ENCODE measurements around the gene HAPLN3.

Gene HAPLN3

DNA sequence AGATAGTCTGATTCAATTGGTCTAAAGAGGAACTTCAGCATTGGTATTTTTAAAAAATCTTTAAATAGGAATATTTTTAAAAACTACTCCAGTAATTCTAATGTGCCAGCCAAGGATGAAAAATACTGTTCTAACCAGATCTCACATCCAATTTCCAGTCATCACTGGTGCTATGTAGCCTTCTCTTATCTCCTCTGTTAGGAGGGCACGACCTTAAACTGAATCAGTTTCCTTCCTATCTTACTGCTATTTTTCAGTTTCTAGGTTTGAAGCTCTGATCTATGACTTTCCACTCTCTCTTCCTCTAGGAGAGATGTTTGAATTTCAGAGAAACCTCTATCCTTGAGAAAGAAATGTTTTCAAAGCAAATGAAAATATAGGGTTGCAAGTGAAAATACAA lies 31.9 kb downstream of the HAPLN3 start:
- TF ChIP-seq, protein P1, sequence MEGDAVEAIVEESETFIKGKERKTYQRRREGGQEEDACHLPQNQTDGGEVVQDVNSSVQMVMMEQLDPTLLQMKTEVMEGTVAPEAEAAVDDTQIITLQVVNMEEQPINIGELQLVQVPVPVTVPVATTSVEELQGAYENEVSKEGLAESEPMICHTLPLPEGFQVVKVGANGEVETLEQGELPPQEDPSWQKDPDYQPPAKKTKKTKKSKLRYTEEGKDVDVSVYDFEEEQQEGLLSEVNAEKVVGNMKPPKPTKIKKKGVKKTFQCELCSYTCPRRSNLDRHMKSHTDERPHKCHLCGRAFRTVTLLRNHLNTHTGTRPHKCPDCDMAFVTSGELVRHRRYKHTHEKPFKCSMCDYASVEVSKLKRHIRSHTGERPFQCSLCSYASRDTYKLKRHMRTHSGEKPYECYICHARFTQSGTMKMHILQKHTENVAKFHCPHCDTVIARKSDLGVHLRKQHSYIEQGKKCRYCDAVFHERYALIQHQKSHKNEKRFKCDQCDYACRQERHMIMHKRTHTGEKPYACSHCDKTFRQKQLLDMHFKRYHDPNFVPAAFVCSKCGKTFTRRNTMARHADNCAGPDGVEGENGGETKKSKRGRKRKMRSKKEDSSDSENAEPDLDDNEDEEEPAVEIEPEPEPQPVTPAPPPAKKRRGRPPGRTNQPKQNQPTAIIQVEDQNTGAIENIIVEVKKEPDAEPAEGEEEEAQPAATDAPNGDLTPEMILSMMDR (conservative IDR thresholded peaks at IDR 0.05; ENCODE audit: low read depth, low read length), result no peak
- DNase-seq (ENCODE audit: low read depth), result no peak
- H3K4me3 ChIP-seq (ENCODE audit: low read length), result no peak overlapping the region

DNA sequence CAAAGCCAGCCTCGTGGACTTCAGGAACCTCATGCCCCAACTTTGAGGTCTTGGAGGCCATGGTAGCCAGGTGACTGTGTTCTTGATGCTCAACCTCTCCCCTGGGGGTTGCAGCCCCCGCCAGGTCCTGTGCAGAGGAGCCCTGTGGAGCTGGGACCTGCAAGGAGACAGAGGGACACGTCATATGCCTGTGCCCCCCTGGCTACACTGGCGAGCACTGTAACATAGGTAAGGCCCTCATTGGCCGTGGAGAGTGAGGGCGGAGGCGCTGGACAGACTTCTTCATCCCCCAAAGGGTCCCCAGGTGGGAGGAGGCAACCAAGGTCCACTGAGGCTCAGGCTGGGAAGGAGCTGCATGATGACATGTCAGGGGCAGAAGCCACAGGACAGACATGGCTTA lies 35.1 kb downstream of the HAPLN3 start:
- H3K4me3 ChIP-seq (ENCODE audit: low read length), result no peak overlapping the region
- TF ChIP-seq, protein P1 (conservative IDR thresholded peaks at IDR 0.05; ENCODE audit: low read depth, low read length), result no peak
- DNase-seq (ENCODE audit: low read depth), result no peak

DNA sequence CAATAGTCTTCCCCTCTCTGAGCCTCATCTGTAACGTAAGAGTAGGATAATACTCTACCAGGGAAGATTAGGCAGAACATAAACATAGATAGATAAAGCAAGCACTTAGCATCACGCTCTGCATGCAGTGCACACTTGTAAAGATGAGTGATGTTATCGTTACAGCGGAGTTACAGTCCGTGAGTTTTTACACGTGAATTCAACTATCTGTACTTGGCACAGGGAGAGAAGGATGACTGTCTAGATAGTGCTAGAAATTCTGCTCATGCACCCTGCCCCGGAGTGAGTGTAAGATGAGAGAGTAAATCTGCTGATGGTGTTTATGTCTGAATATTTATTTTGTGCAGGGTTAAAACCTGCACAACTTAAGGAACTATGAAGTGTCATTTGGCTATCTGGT lies 35.8 kb downstream of the HAPLN3 start:
- TF ChIP-seq, protein P1 (conservative IDR thresholded peaks at IDR 0.05; ENCODE audit: low read depth, low read length), result no peak
- no peak overlapping the region for H3K4me3 ChIP-seq (ENCODE audit: low read length)
- DNase-seq (ENCODE audit: low read depth), result no peak

DNA sequence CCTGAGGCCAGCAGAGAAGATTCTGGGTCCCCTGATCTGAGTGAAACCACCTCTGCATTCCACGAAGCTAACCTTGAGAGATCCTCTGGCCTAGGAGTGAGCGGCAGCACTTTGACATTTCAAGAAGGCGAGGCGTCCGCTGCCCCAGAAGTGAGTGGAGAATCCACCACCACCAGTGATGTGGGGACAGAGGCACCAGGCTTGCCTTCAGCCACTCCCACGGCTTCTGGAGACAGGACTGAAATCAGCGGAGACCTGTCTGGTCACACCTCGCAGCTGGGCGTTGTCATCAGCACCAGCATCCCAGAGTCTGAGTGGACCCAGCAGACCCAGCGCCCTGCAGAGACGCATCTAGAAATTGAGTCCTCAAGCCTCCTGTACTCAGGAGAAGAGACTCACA lies 36.4 kb downstream of the HAPLN3 start:
- TF ChIP-seq, protein P1 (conservative IDR thresholded peaks at IDR 0.05; ENCODE audit: low read depth, low read length), result no peak
- DNase-seq (ENCODE audit: low read depth), result no peak
- H3K4me3 ChIP-seq (ENCODE audit: low read length), result no peak overlapping the region

DNA sequence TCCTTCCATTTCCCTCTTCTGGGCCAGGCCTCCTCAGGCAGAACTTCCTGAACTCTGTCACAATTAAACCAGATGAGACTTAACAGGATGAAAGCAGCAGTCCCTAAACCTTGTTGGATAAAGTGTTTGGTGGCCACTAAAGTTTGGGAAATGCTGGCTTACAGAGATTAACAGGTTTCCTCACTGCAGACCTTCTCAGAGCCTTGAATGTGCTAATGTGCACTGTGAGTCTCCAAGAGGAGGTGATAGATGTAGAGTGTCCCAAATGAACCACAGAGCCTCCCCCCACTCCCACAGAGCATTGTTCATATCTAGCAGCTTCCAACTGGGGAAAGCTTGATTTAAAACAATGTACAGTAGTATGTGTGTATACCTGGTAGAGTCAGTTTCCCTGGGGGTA lies 42.9 kb downstream of the HAPLN3 start:
- TF ChIP-seq, protein P1 (conservative IDR thresholded peaks at IDR 0.05; ENCODE audit: low read depth, low read length), result no peak
- no peak for DNase-seq (ENCODE audit: low read depth)
- no peak overlapping the region for H3K4me3 ChIP-seq (ENCODE audit: low read length)

DNA sequence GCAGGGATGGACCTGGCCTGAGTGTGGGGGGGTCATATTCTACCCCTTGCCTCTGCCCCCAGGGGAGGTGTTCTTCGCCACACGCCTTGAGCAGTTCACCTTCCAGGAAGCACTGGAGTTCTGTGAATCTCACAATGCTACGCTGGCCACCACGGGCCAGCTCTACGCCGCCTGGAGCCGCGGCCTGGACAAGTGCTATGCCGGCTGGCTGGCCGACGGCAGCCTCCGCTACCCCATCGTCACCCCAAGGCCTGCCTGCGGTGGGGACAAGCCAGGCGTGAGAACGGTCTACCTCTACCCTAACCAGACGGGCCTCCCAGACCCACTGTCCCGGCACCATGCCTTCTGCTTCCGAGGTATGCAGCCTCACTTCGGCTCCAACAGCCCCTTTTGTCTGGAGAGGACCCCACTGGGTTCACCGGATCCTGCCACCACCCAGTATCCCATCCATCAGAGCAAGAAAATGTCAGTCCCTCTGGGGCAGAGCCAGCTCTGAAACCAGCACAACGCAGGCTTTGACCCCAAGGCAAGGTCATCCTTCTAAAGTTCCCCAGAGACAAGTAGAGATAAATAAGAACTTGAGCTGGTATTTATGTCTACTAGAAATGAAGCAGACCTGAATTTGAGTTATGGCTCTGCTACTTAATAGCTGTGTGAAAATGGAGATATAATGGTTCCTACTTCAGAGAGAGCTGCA lies 45.8 kb downstream of the HAPLN3 start:
- TF ChIP-seq, protein P1 (conservative IDR thresholded peaks at IDR 0.05; ENCODE audit: low read depth, low read length), result no peak
- H3K4me3 ChIP-seq (ENCODE audit: low read length), result no peak overlapping the region
- no peak for DNase-seq (ENCODE audit: low read depth)

DNA sequence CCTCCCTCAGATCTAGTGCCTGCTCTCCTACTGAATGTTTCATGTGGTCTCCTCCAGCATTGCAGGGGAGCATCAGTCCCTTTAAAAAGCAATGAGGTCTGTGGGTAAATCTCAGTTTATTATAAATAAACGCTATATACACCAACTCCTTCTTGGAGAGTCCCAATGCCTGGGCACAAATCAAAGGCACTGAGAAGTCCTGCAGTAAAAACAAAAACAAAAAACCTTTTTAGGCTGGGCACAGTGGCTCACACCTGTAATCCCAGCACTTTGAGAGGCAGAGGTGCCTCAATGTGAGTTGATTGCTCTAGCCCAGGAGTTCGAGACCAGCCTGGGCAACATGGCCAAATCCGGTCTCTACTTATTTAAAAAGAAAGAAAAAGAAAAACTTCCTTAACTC lies 47.1 kb downstream of the HAPLN3 start:
- TF ChIP-seq, protein P1 (conservative IDR thresholded peaks at IDR 0.05; ENCODE audit: low read depth, low read length), result no peak
- DNase-seq (ENCODE audit: low read depth), result no peak
- no peak overlapping the region for H3K4me3 ChIP-seq (ENCODE audit: low read length)

Measured in retinal pigment epithelial cell (primary cell).